WERI-Rb-1 (cell line): ENCODE results near the gene DHRS11.

Source experiments
- DNase-seq: peaks from one replicate; pipeline ENCODE4 v3.0.0-alpha.2; 2020
- H3K27ac ChIP-seq: fragments of 250-450 bp; sonication (Bioruptor Pico); 2 replicates; pipeline ENCODE4 v1.5.1; 2020; ENCODE audit warnings: mild to moderate bottlenecking, moderate library complexity
- H3K27me3 ChIP-seq: fragments of 250-450 bp; sonication (Bioruptor Pico); 2 replicates; pipeline ENCODE4 v1.5.1; 2021; ENCODE audit warnings: mild to moderate bottlenecking, low read depth, moderate library complexity; ENCODE audit not compliant: insufficient read depth, severe bottlenecking
- H3K36me3 ChIP-seq: fragments of 250-450 bp; sonication (Bioruptor Pico); 2 replicates; pipeline ENCODE4 v1.5.1; 2020; ENCODE audit warnings: mild to moderate bottlenecking, moderate library complexity
- H3K4me3 ChIP-seq: 2 replicates; pipeline ENCODE4 v1.5.1; 2011; ENCODE audit warnings: low read depth, mild to moderate bottlenecking, control low read depth, low read length
- H3K9me3 ChIP-seq: fragments of 250-450 bp; sonication (Bioruptor Pico); 2 replicates; pipeline ENCODE4 v1.5.1; 2021; ENCODE audit warnings: mild to moderate bottlenecking, moderate library complexity; ENCODE audit not compliant: severe bottlenecking
- CTCF ChIP-seq: IDR thresholded peaks from 2 replicates; pipeline ENCODE4 v1.5.1; 2011; ENCODE audit warnings: low read depth, mild to moderate bottlenecking, control low read depth, inconsistent platforms, low read length

Gene DHRS11

GRCh38 chr17:36613155-36613554 lies 21.5 kb downstream of the DHRS11 start:
- Histone ChIP-seq H3K27me3 (no peaks in the 10 kb centered on the region), H3K4me3 (no peak overlapping the region), H3K27ac (no peak overlapping the region), H3K9me3 (no peaks in the 10 kb centered on the region), H3K36me3 (no peaks in the 10 kb centered on the region)
- TF ChIP-seq CTCF: no peak
- DNase-seq: no peak

GRCh38 chr17:36614081-36614480 lies 22.4 kb downstream of the DHRS11 start:
- no peak for TF ChIP-seq CTCF
- Histone ChIP-seq H3K9me3 (no peaks in the 10 kb centered on the region), H3K4me3 (no peak overlapping the region), H3K27me3 (no peaks in the 10 kb centered on the region), H3K27ac (no peak overlapping the region), H3K36me3 (no peaks in the 10 kb centered on the region)
- DNase-seq: no peak

GRCh38 chr17:36614933-36615332 lies 23.3 kb downstream of the DHRS11 start:
- no peaks in the 10 kb centered on the region for H3K27me3 ChIP-seq
- no peak for TF ChIP-seq CTCF
- no peak for DNase-seq
- no peak overlapping the region for H3K27ac ChIP-seq
- H3K9me3 ChIP-seq: no peaks in the 10 kb centered on the region
- H3K4me3 ChIP-seq: no peak overlapping the region
- no peaks in the 10 kb centered on the region for H3K36me3 ChIP-seq

- H3K36me3 ChIP-seq: no peaks in the 10 kb centered on the region
Observed at GRCh38 chr17:36616061-36617029, 24.7 kb downstream of the DHRS11 start.

GRCh38 chr17:36617773-36618172 lies 26.1 kb downstream of the DHRS11 start:
- no peaks in the 10 kb centered on the region for H3K36me3 ChIP-seq
- no peak overlapping the region for H3K27ac ChIP-seq
- H3K27me3 ChIP-seq: no peaks in the 10 kb centered on the region
- no peak for TF ChIP-seq CTCF
- H3K4me3 ChIP-seq: no peak overlapping the region
- no peaks in the 10 kb centered on the region for H3K9me3 ChIP-seq
- DNase-seq: no peak

More at GRCh38 chr17:36616061-36617029, 24.7 kb downstream of the DHRS11 start:
- no peaks in the 10 kb centered on the region for H3K27me3 ChIP-seq
- H3K9me3 ChIP-seq: no peaks in the 10 kb centered on the region
- DNase-seq: no peak
- H3K27ac ChIP-seq: no peak overlapping the region
- no peak for TF ChIP-seq CTCF
- no peak overlapping the region for H3K4me3 ChIP-seq

- no peak for TF ChIP-seq CTCF
- Histone ChIP-seq H3K36me3 (no peaks in the 10 kb centered on the region), H3K27ac (no peak overlapping the region), H3K9me3 (no peaks in the 10 kb centered on the region), H3K27me3 (no peaks in the 10 kb centered on the region), H3K4me3 (no peak overlapping the region)
- no peak for DNase-seq
Observed at GRCh38 chr17:36623281-36623680, 31.6 kb downstream of the DHRS11 start.
